HepG2 (cell line): ENCODE results near the gene LRRN4CL. TPM values are rescaled to one million over a fixed set of nuclear protein-coding genes. Genes with fewer than 3 reads are reported as not detected.

Source experiments
- AHR ChIP-seq: IDR thresholded peaks from 2 replicates; pipeline ENCODE4 v1.6.1; 2018; ENCODE audit warnings: missing genetic modification reagents, missing compliant biosample characterization
- HMGXB3 ChIP-seq: sonication (generic); formaldehyde crosslinking; IDR thresholded peaks from 2 replicates; pipeline ENCODE4 v1.4.0; 2020; ENCODE audit warnings: missing genetic modification reagents, borderline replicate concordance
- KAT8 ChIP-seq: IDR thresholded peaks from 2 replicates; pipeline ENCODE4 v1.6.1; 2016; ENCODE audit warnings: missing genetic modification reagents, missing compliant biosample characterization
- MLX ChIP-seq: IDR thresholded peaks from 2 replicates; pipeline ENCODE4 v1.6.1; 2016
- MXI1 ChIP-seq: IDR thresholded peaks from 3 replicates; pipeline ENCODE4 v1.6.1; 2012; ENCODE audit warnings: low read depth, low read length, inconsistent platforms, borderline replicate concordance
- NFIC ChIP-seq: IDR thresholded peaks from 2 replicates; pipeline ENCODE4 v1.6.1; 2012; ENCODE audit warnings: mild to moderate bottlenecking, low read length, inconsistent platforms
- PRDM15 ChIP-seq: sonication (generic); formaldehyde crosslinking; IDR thresholded peaks from 2 replicates; pipeline ENCODE4 v1.4.0; 2020; ENCODE audit warnings: missing genetic modification reagents
- SALL2 ChIP-seq: sonication (generic); formaldehyde crosslinking; IDR thresholded peaks from 2 replicates; pipeline ENCODE4 v1.8.1; 2023; ENCODE audit warnings: mild to moderate bottlenecking, missing genetic modification reagents, inconsistent platforms
- SATB2 ChIP-seq: sonication (generic); formaldehyde crosslinking; IDR thresholded peaks from 2 replicates; pipeline ENCODE4 v1.5.0; 2020; ENCODE audit warnings: missing genetic modification reagents
- SP2 ChIP-seq: sonication (generic); formaldehyde crosslinking; IDR thresholded peaks from 2 replicates; pipeline ENCODE4 v1.5.1; 2020; ENCODE audit warnings: mild to moderate bottlenecking, missing genetic modification reagents
- ZMAT3 ChIP-seq: sonication (generic); formaldehyde crosslinking; conservative IDR thresholded peaks from 2 replicates; pipeline ENCODE4 v1.7.0; 2021; ENCODE audit warnings: missing genetic modification reagents
- ZNF160 ChIP-seq: sonication (generic); formaldehyde crosslinking; IDR thresholded peaks from 2 replicates; pipeline ENCODE4 v1.8.0; 2022; ENCODE audit warnings: mild to moderate bottlenecking, inconsistent platforms, missing genetic modification reagents
- ZNF205 ChIP-seq: IDR thresholded peaks from 2 replicates; pipeline ENCODE4 v1.6.1; 2018; ENCODE audit warnings: missing biosample characterization, missing genetic modification reagents
- ZNF281 ChIP-seq: sonication (generic); formaldehyde crosslinking; IDR thresholded peaks from 2 replicates; pipeline ENCODE4 v1.4.0; 2020; ENCODE audit warnings: missing genetic modification reagents, borderline replicate concordance
- ZNF510 ChIP-seq: sonication (generic); formaldehyde crosslinking; IDR thresholded peaks from 2 replicates; pipeline ENCODE4 v1.4.0; 2020; ENCODE audit warnings: low read depth, mild to moderate bottlenecking, missing genetic modification reagents
- ZNF550 ChIP-seq: sonication (generic); formaldehyde crosslinking; IDR thresholded peaks from 2 replicates; pipeline ENCODE4 v1.4.0; 2020; ENCODE audit warnings: mild to moderate bottlenecking, missing genetic modification reagents, borderline replicate concordance
- ZNF709 ChIP-seq: sonication (generic); formaldehyde crosslinking; IDR thresholded peaks from 2 replicates; pipeline ENCODE4 v1.5.0; 2020; ENCODE audit warnings: mild to moderate bottlenecking, missing genetic modification reagents
- ZNF737 ChIP-seq: sonication (generic); formaldehyde crosslinking; IDR thresholded peaks from 2 replicates; pipeline ENCODE4 v1.5.0; 2020; ENCODE audit warnings: missing genetic modification reagents, mild to moderate bottlenecking, borderline replicate concordance
- polyA plus RNA-seq, 8 experiments: library from polyadenylated mRNA; depleted of rRNA in 3 of 8; stranded (reverse) in 7 of 8; unstranded in 1 of 8; fragments of >200 nt; fragmentation: Illumina TruSeq in 4 of 8; extraction: Trizol in 4 of 8; gene quantifications; 2 replicates each; pipeline versions ENCODE4 v1.2.1 to v1.2.3, GENCODE V29; 2011 to 2016; ENCODE audit warnings: low read depth in 4 of 8, missing spikeins in 1 of 8, mixed read lengths in 1 of 8; ENCODE audit not compliant: insufficient read depth in 1 of 8
- total RNA-seq, 5 experiments: library from RNA; depleted of rRNA; stranded (reverse); fragments of >200 nt; fragmentation: Illumina TruSeq; extraction: Trizol; gene quantifications; 2 replicates each; pipeline ENCODE4 v1.2.3, GENCODE V29; 2016; ENCODE audit warnings: low read depth in 1 of 5

The LRRN4CL gene
- total and polyA plus RNA-seq, 2 of the 13 experiments (the other 11 are each of a cell fraction or from before 2014, with no cell fraction given) = 0.11 TPM; not detected in 1

- TF ChIP-seq KAT8 (CRISPR knock-in tag) (peak; percentile 89), ZNF737 (0 out of 2 replicates have a peak, but pooled peaks have one; percentile 68), ZNF709 (CRISPR knock-in tag) (peak; percentile 91), ZNF550 (peak; percentile 26; the same call in 1 of the 2 replicates), PRDM15 (peak; percentile 71; the same call in 1 of the 2 replicates), ZNF160 (CRISPR knock-in tag) (peak; percentile 47; the same call in 1 of the 2 replicates), HMGXB3 (CRISPR knock-in tag) (no peak), AHR (CRISPR knock-in tag) (no peak; the same call in 1 of the 2 replicates), MXI1 (peak; percentile 80; the same call in 1 of the 3 replicates), ZNF205 (0 out of 2 replicates have a peak, but pooled peaks have one; percentile 61), SP2 (CRISPR knock-in tag) (peak; percentile 88), ZNF281 (CRISPR knock-in tag) (peak; percentile 76), ZMAT3 (CRISPR knock-in tag) (peak; percentile 96; the same call in 1 of the 2 replicates), SALL2 (CRISPR knock-in tag) (peak; percentile 99), ZNF510 (CRISPR knock-in tag) (no peak; the same call in 1 of the 2 replicates), NFIC (no peak), MLX (CRISPR knock-in tag) (no peak), SATB2 (CRISPR knock-in tag) (peak; percentile 71; the same call in 1 of the 2 replicates)
These were observed 38.0 kb upstream of the LRRN4CL start, which contains the start of gene HNRNPUL2 (continued) for GRCh38 chr11:62727165-62727871.
